GM19467 (cell line): ENCODE measurements around the gene RFPL3.
"Not testable (repeated sequence)": the region's sequence is repeated elsewhere in the genome, so short reads cannot be mapped to it uniquely, and the experiment has no call there.

Source experiments
- ATAC-seq: cut with Tn5 transposase; IDR thresholded peaks from one replicate; pipeline ENCODE4 v1.9.1; 2021; ENCODE audit warnings: mild to moderate bottlenecking, moderate library complexity; ENCODE audit not compliant: unreplicated experiment

RFPL3 gene

GRCh38 chr22:32357567-32357966, at the start of gene RFPL3:
Gene RFPL3, plus strand, starts transcription at chr22:32357867. Its CDS starts 205 bp downstream, at chr22:32358072.
- not testable (repeated sequence) for ATAC-seq

- no peak for ATAC-seq
Measured at GRCh38 chr22:32308191-32308590, 49.5 kb upstream of the RFPL3 start.

GRCh38 chr22:32308934-32309333, 48.7 kb upstream of the RFPL3 start:
- ATAC-seq, result no peak

GRCh38 chr22:32309585-32310251, 47.9 kb upstream of the RFPL3 start:
- ATAC-seq, result no peak

GRCh38 chr22:32310777-32311176, 46.9 kb upstream of the RFPL3 start:
- ATAC-seq, result no peak

GRCh38 chr22:32311551-32312071, 46.1 kb upstream of the RFPL3 start:
- ATAC-seq, result no peak

GRCh38 chr22:32312748-32313147, 44.9 kb upstream of the RFPL3 start:
- no peak for ATAC-seq

- no peak for ATAC-seq
Measured at GRCh38 chr22:32313532-32313931, 44.1 kb upstream of the RFPL3 start.

- no peak for ATAC-seq
Measured at GRCh38 chr22:32317524-32317923, 40.1 kb upstream of the RFPL3 start.

GRCh38 chr22:32318361-32318760, 39.3 kb upstream of the RFPL3 start:
- ATAC-seq, result no peak

GRCh38 chr22:32319861-32320406, 37.7 kb upstream of the RFPL3 start:
- no peak for ATAC-seq

GRCh38 chr22:32322986-32323385, 34.7 kb upstream of the RFPL3 start:
- ATAC-seq, result no peak

GRCh38 chr22:32323513-32324164, 34.0 kb upstream of the RFPL3 start:
- ATAC-seq, result no peak

- ATAC-seq, result no peak
Measured at GRCh38 chr22:32324505-32325415, 32.9 kb upstream of the RFPL3 start.

GRCh38 chr22:32325416-32325801, 32.3 kb upstream of the RFPL3 start:
- no peak for ATAC-seq

- ATAC-seq, result no peak
Measured at GRCh38 chr22:32325811-32326237, 31.8 kb upstream of the RFPL3 start.

- ATAC-seq, result no peak
Measured at GRCh38 chr22:32326647-32327046, 31.0 kb upstream of the RFPL3 start.

- ATAC-seq, result no peak
Measured at GRCh38 chr22:32327066-32327465, 30.6 kb upstream of the RFPL3 start.

GRCh38 chr22:32327596-32328171, 30.0 kb upstream of the RFPL3 start:
- no peak for ATAC-seq

- ATAC-seq, result no peak
Measured at GRCh38 chr22:32328306-32329201, 29.1 kb upstream of the RFPL3 start.
